Suprapubic skin (tissue), 4 donors: ENCODE measurements around the gene ENOX2. TPM values are rescaled to one million over a fixed set of nuclear protein-coding genes. Genes with fewer than 3 reads are reported as not detected.
"Not testable (repeated sequence)": the region's sequence is repeated elsewhere in the genome, so short reads cannot be mapped to it uniquely, and the experiment has no call there.

ENCODE experiments used
- DNase-seq, 2 donors: peaks; one replicate each; pipeline ENCODE4 v3.0.0-alpha.2; 2019; ENCODE audit warnings: low spot score in 2 of 2
- H3K27ac ChIP-seq: fragments of 200-600 bp; sonication (generic); one replicate; pipeline ENCODE4 v1.5.1; 2019
- H3K27me3 ChIP-seq: fragments of 200-600 bp; sonication (generic); one replicate; pipeline ENCODE4 v1.5.1; 2019
- H3K36me3 ChIP-seq: fragments of 200-600 bp; sonication (generic); one replicate; pipeline ENCODE4 v1.5.1; 2019
- H3K4me1 ChIP-seq: fragments of 200-600 bp; sonication (generic); one replicate; pipeline ENCODE4 v1.5.1; 2019
- H3K4me3 ChIP-seq: fragments of 200-600 bp; sonication (generic); one replicate; pipeline ENCODE4 v1.5.1; 2019; ENCODE audit warnings: mild to moderate bottlenecking
- H3K9me3 ChIP-seq: fragments of 200-600 bp; sonication (generic); one replicate; pipeline ENCODE4 v1.5.1; 2019
- EP300 ChIP-seq: sonication (generic); formaldehyde crosslinking; IDR thresholded peaks from one replicate; pipeline ENCODE4 v1.6.1; 2017; ENCODE audit warnings: antibody characterized with exemption
- POLR2A ChIP-seq, 2 donors: fragments of 450-650 bp; IDR thresholded peaks; one replicate each; pipeline ENCODE4 v1.6.1; 2017; ENCODE audit warnings: antibody characterized with exemption in 2 of 2, mild to moderate bottlenecking in 2 of 2, moderate library complexity in 2 of 2
- POLR2AphosphoS5 ChIP-seq, 3 donors: sonication (generic); formaldehyde crosslinking; IDR thresholded peaks; one replicate each; pipeline ENCODE4 v1.6.1; 2017; ENCODE audit warnings: antibody characterized with exemption in 3 of 3
- WGBS: methylation state at CpG from one replicate; pipeline ENCODE4 v1.1.5; 2018; 5-methylcytosine and 5-hydroxymethylcytosine counted together
- total RNA-seq, 4 donors: library from RNA; depleted of rRNA; stranded (reverse); fragments of >200 nt; gene quantifications; one replicate each; pipeline ENCODE4 v1.1.0, GENCODE V29; 2016
- TF ChIP-seq, protein P1 (sequence below), 2 donors: fragments of 200-600 bp in 1 of 2; fragments of 450-650 bp in 1 of 2; sonication (generic) in 1 of 2; IDR thresholded peaks; one replicate each; pipeline ENCODE4 v1.5.1; 2016 to 2019; ENCODE audit warnings: antibody characterized with exemption in 2 of 2, mild to moderate bottlenecking in 1 of 2, moderate library complexity in 1 of 2

The ENOX2 gene
- total RNA-seq, 4 donors from 2014 or later = 9.6 to 11.1 (median 10.7) TPM

- Histone ChIP-seq H3K36me3 (no peaks in the 10 kb centered on the region), H3K27ac (no peak overlapping the region), H3K27me3 (no peaks in the 10 kb centered on the region), H3K4me3 (no peak overlapping the region), H3K9me3 (no peaks in the 10 kb centered on the region), H3K4me1 (no peaks in the 10 kb centered on the region)
- no peak for DNase-seq
- TF ChIP-seq POLR2A (IDR thresholded peaks at IDR 0.05) = no peak
- WGBS = 62% methylated on average over 3 of the region's 3 CpGs
Observed at GRCh38 chrX:130714135-130714534, 188.9 kb downstream of the ENOX2 start.

DNA sequence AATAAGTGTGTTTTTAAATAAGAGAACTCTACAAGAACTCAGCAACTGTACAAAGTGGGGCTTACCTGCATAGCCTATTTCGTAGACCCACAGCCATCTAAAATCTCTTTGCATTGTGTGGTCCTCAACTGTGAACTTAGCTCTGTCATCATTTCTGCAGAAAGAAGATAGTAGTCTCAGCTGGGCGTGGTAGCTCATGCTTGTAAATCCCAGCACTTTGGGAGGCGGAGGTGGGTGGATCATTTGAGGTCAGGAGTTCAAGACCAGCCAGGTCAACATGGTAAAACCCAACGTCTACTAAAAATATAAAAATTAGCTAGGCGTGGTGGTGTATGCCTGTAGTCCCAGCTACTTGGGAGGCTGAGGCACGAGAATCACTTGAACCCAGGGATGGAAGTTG is 193.8 kb downstream of the ENOX2 start:
- not testable (repeated sequence) for H3K27ac ChIP-seq, H3K4me3 ChIP-seq, H3K27me3 ChIP-seq, DNase-seq, H3K9me3 ChIP-seq, H3K36me3 ChIP-seq, H3K4me1 ChIP-seq
- 77% methylated on average over 6 of the region's 6 CpGs for WGBS

- H3K9me3 ChIP-seq = no peaks in the 10 kb centered on the region
- WGBS = 71% methylated on average over 3 of the region's 3 CpGs
- TF ChIP-seq EP300 = no peak
- no peak for TF ChIP-seq POLR2A (IDR thresholded peaks at IDR 0.05)
- TF ChIP-seq POLR2AphosphoS5 (IDR thresholded peaks at IDR 0.05) = no peak
- TF ChIP-seq, protein P1, sequence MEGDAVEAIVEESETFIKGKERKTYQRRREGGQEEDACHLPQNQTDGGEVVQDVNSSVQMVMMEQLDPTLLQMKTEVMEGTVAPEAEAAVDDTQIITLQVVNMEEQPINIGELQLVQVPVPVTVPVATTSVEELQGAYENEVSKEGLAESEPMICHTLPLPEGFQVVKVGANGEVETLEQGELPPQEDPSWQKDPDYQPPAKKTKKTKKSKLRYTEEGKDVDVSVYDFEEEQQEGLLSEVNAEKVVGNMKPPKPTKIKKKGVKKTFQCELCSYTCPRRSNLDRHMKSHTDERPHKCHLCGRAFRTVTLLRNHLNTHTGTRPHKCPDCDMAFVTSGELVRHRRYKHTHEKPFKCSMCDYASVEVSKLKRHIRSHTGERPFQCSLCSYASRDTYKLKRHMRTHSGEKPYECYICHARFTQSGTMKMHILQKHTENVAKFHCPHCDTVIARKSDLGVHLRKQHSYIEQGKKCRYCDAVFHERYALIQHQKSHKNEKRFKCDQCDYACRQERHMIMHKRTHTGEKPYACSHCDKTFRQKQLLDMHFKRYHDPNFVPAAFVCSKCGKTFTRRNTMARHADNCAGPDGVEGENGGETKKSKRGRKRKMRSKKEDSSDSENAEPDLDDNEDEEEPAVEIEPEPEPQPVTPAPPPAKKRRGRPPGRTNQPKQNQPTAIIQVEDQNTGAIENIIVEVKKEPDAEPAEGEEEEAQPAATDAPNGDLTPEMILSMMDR (IDR thresholded peaks at IDR 0.05) = no peak
- H3K36me3 ChIP-seq = no peaks in the 10 kb centered on the region
- H3K27ac ChIP-seq = no peak overlapping the region
- H3K4me1 ChIP-seq = no peaks in the 10 kb centered on the region
- no peaks in the 10 kb centered on the region for H3K27me3 ChIP-seq
- no peak for DNase-seq
- H3K4me3 ChIP-seq = no peak overlapping the region
Observed at GRCh38 chrX:130705591-130705990, 197.4 kb downstream of the ENOX2 start.

- 49% methylated on average over 4 of the region's 4 CpGs for WGBS
- H3K36me3 ChIP-seq = no peaks in the 10 kb centered on the region
- no peak overlapping the region for H3K27ac ChIP-seq
- H3K27me3 ChIP-seq = no peaks in the 10 kb centered on the region
- no peak for TF ChIP-seq POLR2A (IDR thresholded peaks at IDR 0.05)
- no peak for TF ChIP-seq POLR2AphosphoS5 (IDR thresholded peaks at IDR 0.05)
- TF ChIP-seq, protein P1 (IDR thresholded peaks at IDR 0.05) = no peak
- no peak for TF ChIP-seq EP300
- H3K9me3 ChIP-seq = no peaks in the 10 kb centered on the region
- no peak overlapping the region for H3K4me3 ChIP-seq
- H3K4me1 ChIP-seq = no peaks in the 10 kb centered on the region
- DNase-seq = no peak
Observed at GRCh38 chrX:130704053-130705038, 198.7 kb downstream of the ENOX2 start.

GRCh38 chrX:130702867-130703707 is 199.9 kb downstream of the ENOX2 start:
- Histone ChIP-seq H3K4me1 (no peaks in the 10 kb centered on the region), H3K27me3 (no peaks in the 10 kb centered on the region), H3K36me3 (no peaks in the 10 kb centered on the region), H3K9me3 (no peaks in the 10 kb centered on the region), H3K27ac (no peak overlapping the region), H3K4me3 (no peak overlapping the region)
- DNase-seq = no peak
- TF ChIP-seq EP300 (no peak), POLR2A (IDR thresholded peaks at IDR 0.05) (no peak), POLR2AphosphoS5 (IDR thresholded peaks at IDR 0.05) (no peak)
- TF ChIP-seq, protein P1 (IDR thresholded peaks at IDR 0.05) = no peak
- WGBS = 67% methylated on average over 6 of the region's 6 CpGs

DNA sequence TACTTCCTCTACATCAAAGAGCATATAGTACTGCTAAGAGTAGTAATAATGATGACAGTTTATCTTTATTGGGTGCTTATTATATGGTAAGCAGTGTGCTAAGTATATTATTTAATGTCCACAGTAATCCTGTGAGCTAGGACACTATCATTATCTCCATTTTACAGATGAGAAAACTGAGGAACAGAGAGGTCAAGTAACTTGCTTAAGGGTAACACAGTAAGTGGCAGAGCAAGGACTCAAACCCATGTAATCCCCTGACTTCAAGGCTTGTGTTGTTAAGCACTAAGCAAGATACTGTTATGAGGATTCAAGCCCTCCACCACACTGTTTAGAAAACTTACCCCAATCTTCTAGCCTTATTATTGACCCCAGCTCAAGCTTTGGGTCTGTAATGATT is 202.4 kb downstream of the ENOX2 start:
- H3K4me1 ChIP-seq = no peaks in the 10 kb centered on the region
- TF ChIP-seq, protein P1 (IDR thresholded peaks at IDR 0.05) = no peak
- TF ChIP-seq POLR2AphosphoS5 (IDR thresholded peaks at IDR 0.05) (no peak), POLR2A (IDR thresholded peaks at IDR 0.05) (no peak), EP300 (no peak)
- H3K9me3 ChIP-seq = no peaks in the 10 kb centered on the region
- H3K36me3 ChIP-seq = no peaks in the 10 kb centered on the region
- no peak overlapping the region for H3K27ac ChIP-seq
- H3K27me3 ChIP-seq = no peaks in the 10 kb centered on the region
- no peak overlapping the region for H3K4me3 ChIP-seq
- DNase-seq = no peak
